IPS DF 6.9 (cell line): ENCODE measurements around the gene PPP1R10.
A peak's percentile ranks its signal among the peaks of the same experiment; 100 is the strongest.

ENCODE experiments used
- DNase-seq: peaks from one replicate; pipeline ENCODE4 v3.0.0-alpha.2; 2013; ENCODE audit warnings: low read depth, low spot score
- H3K27ac ChIP-seq: one replicate; pipeline ENCODE4 v1.5.1; 2013; ENCODE audit warnings: low read length, control low read depth
- H3K27me3 ChIP-seq: 2 replicates; pipeline ENCODE4 v1.6.1; 2013; ENCODE audit warnings: mild to moderate bottlenecking, low read length; ENCODE audit not compliant: control insufficient read depth, insufficient read depth
- H3K36me3 ChIP-seq: 2 replicates; pipeline ENCODE4 v1.6.1; 2013; ENCODE audit warnings: low read length; ENCODE audit not compliant: control insufficient read depth, insufficient read depth
- H3K4me1 ChIP-seq: 2 replicates; pipeline ENCODE4 v1.6.1; 2013; ENCODE audit warnings: low read length; ENCODE audit not compliant: control insufficient read depth, insufficient read depth
- H3K4me3 ChIP-seq: 2 replicates; pipeline ENCODE4 v1.5.1; 2013; ENCODE audit warnings: mild to moderate bottlenecking, low read length
- H3K9me3 ChIP-seq: 2 replicates; pipeline ENCODE4 v1.6.1; 2013; ENCODE audit warnings: low read length, inconsistent platforms; ENCODE audit not compliant: control insufficient read depth, insufficient read depth
- WGBS: extraction: QIAGEN DNeasy Blood & Tissue Kit; methylation state at CpG from one replicate; pipeline ENCODE4 v1.1.7; 2013; ENCODE audit warnings: mixed read lengths, missing lambda C conversion rate; ENCODE audit not compliant: insufficient read length, insufficient coverage; 5-methylcytosine and 5-hydroxymethylcytosine counted together

PPP1R10 gene

DNA sequence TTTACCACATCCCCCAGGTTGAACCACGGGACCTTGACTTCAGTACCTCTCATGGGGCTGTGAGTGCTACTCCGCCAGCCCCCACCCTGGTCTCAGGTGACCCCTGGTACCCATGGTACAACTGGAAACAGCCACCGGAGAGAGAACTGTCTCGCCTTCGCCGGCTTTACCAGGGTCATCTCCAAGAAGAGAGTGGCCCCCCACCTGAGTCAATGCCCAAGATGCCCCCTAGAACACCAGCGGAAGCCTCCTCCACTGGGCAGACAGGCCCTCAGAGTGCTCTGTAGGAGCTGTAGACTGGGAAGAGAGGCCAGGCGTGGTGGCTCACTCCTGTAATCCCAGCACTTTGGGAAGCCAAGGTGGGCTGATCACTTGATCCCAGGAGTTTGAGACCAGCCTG lies 8.5 kb upstream of the PPP1R10 start:
- Histone ChIP-seq H3K36me3 (peaks cover 16% of the 10 kb centered on the region; the same call in 1 of the 2 replicates), H3K4me3 (no peak overlapping the region), H3K27ac (no peak overlapping the region), H3K9me3 (no peaks in the 10 kb centered on the region), H3K4me1 (peaks cover 2% of the 10 kb centered on the region; the same call in 1 of the 2 replicates), H3K27me3 (no peaks in the 10 kb centered on the region)
- no peak for DNase-seq
- no CpG with 5 or more reads among the region's 8 CpGs for WGBS

DNA sequence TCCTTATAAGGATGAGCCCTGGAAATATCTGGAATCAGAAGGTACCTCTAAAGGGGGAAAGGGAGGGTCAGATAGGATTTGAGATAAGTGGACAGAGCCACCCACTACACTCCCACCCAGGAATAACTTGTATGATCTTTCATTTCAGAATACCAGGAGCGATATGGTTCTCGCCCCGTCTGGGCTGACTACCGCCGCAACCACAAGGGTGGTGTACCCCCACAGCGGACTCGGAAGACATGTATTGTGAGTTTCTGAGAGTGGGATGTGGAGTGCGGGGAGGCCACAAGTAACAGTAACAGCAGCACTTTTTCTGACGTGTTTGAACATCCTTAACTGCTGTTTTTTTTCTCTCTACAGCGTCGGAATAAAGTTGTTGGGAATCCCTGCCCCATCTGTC lies 2.5 kb upstream of the PPP1R10 start:
- no peak for DNase-seq
- no peaks in the 10 kb centered on the region for H3K9me3 ChIP-seq
- H3K4me1 ChIP-seq, result no peaks in the 10 kb centered on the region
- H3K27me3 ChIP-seq, result no peaks in the 10 kb centered on the region
- WGBS, result no CpG with 5 or more reads among the region's 11 CpGs
- H3K4me3 ChIP-seq, result no peak overlapping the region
- no peak overlapping the region for H3K27ac ChIP-seq
- peaks cover 15% of the 10 kb centered on the region; the same call in 1 of the 2 replicates for H3K36me3 ChIP-seq

DNA sequence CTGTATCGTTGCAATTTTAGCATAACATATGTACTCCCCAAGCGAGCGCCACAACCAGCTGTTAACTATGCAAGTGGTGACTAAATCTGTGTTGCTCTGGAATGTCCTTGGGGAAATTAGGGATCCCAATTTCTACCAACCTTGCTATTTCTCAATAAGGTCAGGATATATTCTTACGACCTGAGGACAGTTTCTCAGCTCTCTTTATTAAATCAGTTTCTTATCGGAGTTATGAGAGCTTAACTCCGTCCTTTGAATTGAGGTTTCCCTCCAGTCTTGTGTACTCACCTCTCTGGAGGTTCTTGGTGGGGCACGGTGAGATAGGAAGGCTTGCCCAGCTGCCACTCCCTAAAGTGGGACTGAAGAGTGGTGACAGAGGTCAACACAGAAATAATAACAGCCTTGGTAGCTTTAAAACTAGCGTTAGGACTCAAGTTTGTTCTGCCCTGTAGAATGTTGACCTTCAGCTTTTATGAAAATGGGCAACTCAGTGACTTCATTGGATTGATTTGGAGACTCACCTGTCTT lies 1.3 kb upstream of the PPP1R10 start:
- no peaks in the 10 kb centered on the region for H3K27me3 ChIP-seq
- H3K9me3 ChIP-seq, result no peaks in the 10 kb centered on the region
- no peaks in the 10 kb centered on the region for H3K4me1 ChIP-seq
- DNase-seq, result no peak
- peak overlapping the region; percentile 79; the same call in 1 of the 2 replicates for H3K4me3 ChIP-seq
- no CpG with 5 or more reads among the region's 8 CpGs for WGBS
- no peak overlapping the region for H3K27ac ChIP-seq
- peaks cover 15% of the 10 kb centered on the region; the same call in 1 of the 2 replicates for H3K36me3 ChIP-seq

DNA sequence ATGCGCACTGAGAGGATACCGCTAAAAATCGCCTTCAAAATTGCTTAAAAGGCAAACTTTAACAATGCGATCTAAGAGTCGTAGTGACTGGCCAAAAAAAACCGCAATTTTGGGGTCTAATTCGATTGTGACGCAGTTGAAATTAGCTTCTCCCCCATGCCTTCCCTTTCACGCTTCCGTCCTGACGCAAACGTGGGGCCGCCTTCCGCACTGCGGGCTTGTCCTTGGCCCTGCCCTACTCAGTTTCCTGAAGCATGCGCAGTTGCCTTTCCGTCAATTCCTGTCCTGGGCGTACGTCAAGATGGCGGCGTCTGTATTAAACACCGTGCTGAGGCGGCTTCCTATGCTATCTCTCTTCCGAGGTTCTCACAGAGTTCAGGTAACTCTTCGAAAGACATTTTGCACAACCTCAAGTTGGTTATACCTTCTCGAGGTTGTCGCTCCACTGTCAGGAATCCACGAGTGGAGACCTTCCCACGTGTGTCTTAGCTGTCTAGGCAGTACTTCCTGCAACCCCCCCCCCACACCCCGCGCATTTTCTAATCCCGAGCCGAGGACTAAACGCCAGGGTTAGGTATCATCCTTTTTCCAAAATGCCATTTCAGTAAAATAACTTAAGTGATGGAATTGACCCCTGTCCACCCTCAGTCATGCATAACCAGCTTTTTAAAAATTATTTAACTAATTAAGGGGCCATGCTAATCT lies 674 bp upstream of the PPP1R10 start, which contains the start of gene MRPS18B:
Gene MRPS18B, plus strand, starts transcription at position 276 of the 705 bp plus-strand sequence. Its CDS starts 26 bp downstream, at position 302.
- Histone ChIP-seq H3K4me1 (no peaks in the 10 kb centered on the region; the same call in 1 of the 2 replicates), H3K9me3 (no peaks in the 10 kb centered on the region), H3K4me3 (peak within 1 kb of the TSS; percentile 81), H3K27ac (peak within 1 kb of the TSS; percentile 1), H3K27me3 (no peaks in the 10 kb centered on the region), H3K36me3 (peaks cover 15% of the 10 kb centered on the region; the same call in 1 of the 2 replicates)
- peak; percentile 94 for DNase-seq
- no CpG with 5 or more reads among the region's 34 CpGs for WGBS

DNA sequence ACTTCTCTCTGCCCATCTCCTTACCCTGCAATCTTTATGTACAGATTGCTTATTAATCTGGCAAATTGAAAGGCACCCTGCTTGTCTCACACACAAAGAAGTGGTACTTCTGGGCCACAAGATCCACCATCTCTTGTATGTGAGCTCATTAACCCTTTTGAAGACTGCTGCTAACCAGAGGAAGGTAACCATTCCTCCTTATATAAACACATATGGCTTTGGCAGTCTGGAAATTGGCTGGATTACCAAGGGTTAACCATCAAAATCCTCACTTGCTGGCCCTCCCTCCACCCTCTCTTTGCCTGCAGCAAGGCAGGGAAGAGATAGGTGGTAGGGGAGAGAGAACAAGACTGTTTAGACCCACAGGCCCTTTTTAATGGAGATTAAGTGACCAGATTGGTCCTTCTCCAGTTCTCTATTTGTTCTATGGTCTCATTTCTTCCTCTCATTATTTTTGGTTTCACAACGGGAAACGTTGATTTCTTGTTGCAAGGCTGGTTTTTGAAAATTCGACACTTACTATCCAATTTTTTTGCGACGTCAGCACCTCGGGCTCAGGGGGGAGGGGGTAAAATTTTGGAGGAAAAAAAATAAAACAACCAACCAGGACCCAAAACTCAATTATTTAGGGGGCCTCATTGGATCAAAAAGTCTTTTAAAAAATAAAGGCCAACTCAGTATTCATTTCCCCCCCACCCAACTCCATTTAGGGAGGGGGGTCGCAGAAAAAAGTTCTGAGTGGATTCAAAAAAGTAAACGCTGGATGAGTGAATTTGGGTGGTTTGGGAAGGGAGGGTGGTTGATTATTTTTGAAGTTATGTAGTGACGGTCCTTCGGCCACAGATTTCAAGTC lies 859 bp downstream of the PPP1R10 start:
- WGBS, result 100% methylated on average over 2 of the region's 10 CpGs
- H3K27me3 ChIP-seq, result no peaks in the 10 kb centered on the region
- no peaks in the 10 kb centered on the region for H3K9me3 ChIP-seq
- no peak for DNase-seq
- peak overlapping the region; percentile 1 for H3K27ac ChIP-seq
- peak overlapping the region; percentile 81 for H3K4me3 ChIP-seq
- H3K36me3 ChIP-seq, result peaks cover 12% of the 10 kb centered on the region; the same call in 1 of the 2 replicates
- H3K4me1 ChIP-seq, result no peaks in the 10 kb centered on the region; the same call in 1 of the 2 replicates

DNA sequence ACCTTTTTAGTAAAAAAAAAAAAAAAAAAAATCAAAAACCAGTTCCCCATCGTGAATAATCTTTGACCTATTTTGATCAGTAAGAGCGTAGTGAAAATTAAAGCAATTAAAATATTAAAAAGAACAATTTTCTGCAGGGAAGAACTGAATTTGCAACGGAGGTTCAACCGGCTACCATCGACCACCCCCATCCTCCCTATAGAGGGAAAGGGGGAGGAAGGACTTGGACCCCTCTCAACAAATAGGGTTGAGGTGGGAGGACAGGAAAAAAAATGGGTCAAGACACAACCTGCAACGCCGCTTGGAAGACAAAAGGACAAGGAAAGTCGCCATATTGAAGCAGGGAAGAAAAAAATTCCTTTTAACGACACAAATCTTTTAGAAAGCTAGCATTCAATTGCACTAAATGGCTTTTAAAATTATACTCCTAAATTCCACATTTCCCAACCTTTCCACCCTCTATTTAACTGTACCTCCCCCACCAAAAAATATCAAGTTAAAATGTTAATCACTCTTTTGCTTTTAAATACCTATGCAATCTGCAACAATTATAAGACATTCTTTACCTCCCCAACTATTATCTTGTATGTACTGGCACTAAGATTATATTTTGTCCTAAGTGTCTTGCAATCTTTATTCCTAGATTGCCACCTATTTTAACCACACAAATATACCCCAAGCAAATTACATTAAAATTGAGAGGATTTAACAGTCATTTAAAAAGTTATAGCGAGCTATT lies 1.7 kb downstream of the PPP1R10 start:
- no peak for DNase-seq
- no peak overlapping the region for H3K27ac ChIP-seq
- H3K4me3 ChIP-seq, result peak overlapping the region; percentile 81; the same call in 1 of the 2 replicates
- no peaks in the 10 kb centered on the region for H3K9me3 ChIP-seq
- H3K36me3 ChIP-seq, result peaks cover 12% of the 10 kb centered on the region; the same call in 1 of the 2 replicates
- no peaks in the 10 kb centered on the region; the same call in 1 of the 2 replicates for H3K4me1 ChIP-seq
- no peaks in the 10 kb centered on the region for H3K27me3 ChIP-seq
- WGBS, result no CpG with 5 or more reads among the region's 10 CpGs

DNA sequence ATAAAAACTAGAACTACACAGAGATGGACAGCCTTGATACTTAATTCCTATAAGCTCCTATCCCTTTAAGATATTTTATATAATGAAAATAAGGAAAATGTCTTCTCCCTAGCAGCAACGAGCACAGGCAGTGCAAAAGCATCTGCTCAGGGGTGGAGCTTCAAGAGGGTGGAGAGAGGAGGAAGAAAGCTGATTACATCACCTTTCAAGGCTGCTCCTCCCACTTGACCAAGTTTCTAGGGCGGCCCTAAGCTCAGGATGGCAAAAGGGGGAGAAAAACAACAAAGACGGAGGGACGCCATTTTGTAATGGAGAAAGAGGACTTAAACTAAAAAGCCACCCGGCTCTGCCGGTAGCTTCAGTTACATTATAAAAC lies 2.2 kb downstream of the PPP1R10 start:
- no peaks in the 10 kb centered on the region for H3K9me3 ChIP-seq
- no peak overlapping the region; the same call in 1 of the 2 replicates for H3K4me3 ChIP-seq
- H3K36me3 ChIP-seq, result peaks cover 14% of the 10 kb centered on the region; the same call in 1 of the 2 replicates
- H3K4me1 ChIP-seq, result no peaks in the 10 kb centered on the region; the same call in 1 of the 2 replicates
- H3K27me3 ChIP-seq, result no peaks in the 10 kb centered on the region
- no CpG with 5 or more reads among the region's 6 CpGs for WGBS
- DNase-seq, result peak; percentile 94
- no peak overlapping the region for H3K27ac ChIP-seq

DNA sequence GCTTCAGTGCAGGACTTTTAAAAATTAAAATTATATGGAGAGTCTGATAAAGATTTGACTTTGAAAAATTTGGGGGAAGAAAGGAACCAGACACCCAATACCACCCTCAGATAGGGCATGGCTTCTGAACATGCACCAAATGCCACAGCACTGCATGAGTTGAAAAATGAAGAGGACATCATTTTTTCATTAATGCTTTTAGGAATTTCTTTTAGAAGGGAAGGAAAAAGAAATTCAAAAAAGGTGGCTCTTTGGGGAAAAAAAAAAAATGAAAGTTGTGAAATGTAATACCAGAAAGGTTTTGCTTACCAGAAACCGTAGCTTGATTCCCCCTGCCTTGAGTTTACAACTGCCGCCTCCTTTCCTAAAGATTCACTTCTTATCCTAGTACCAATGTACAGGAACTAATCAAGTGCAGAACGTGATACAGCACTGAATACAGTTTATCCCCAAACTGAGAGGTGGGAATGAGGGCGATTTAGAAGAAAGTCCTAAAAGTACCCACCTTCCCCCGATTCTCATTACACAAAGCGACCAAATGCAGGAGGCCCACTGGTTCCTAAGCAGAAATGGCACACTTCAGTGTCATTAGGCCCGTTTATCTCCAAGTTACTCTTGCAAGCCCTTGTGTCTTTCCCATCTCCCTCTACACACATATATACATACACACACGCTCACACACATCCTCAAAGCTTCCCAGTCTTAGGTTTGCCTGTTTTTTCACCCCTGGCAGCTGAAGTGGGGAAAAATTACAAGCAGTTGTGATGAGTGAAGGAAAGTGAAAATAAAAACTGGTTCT lies 2.8 kb downstream of the PPP1R10 start:
- H3K4me3 ChIP-seq, result no peak overlapping the region; the same call in 1 of the 2 replicates
- H3K9me3 ChIP-seq, result no peaks in the 10 kb centered on the region
- H3K4me1 ChIP-seq, result no peaks in the 10 kb centered on the region; the same call in 1 of the 2 replicates
- H3K36me3 ChIP-seq, result peaks cover 14% of the 10 kb centered on the region; the same call in 1 of the 2 replicates
- no peak for DNase-seq
- H3K27me3 ChIP-seq, result no peaks in the 10 kb centered on the region
- no CpG with 5 or more reads among the region's 8 CpGs for WGBS
- H3K27ac ChIP-seq, result no peak overlapping the region

DNA sequence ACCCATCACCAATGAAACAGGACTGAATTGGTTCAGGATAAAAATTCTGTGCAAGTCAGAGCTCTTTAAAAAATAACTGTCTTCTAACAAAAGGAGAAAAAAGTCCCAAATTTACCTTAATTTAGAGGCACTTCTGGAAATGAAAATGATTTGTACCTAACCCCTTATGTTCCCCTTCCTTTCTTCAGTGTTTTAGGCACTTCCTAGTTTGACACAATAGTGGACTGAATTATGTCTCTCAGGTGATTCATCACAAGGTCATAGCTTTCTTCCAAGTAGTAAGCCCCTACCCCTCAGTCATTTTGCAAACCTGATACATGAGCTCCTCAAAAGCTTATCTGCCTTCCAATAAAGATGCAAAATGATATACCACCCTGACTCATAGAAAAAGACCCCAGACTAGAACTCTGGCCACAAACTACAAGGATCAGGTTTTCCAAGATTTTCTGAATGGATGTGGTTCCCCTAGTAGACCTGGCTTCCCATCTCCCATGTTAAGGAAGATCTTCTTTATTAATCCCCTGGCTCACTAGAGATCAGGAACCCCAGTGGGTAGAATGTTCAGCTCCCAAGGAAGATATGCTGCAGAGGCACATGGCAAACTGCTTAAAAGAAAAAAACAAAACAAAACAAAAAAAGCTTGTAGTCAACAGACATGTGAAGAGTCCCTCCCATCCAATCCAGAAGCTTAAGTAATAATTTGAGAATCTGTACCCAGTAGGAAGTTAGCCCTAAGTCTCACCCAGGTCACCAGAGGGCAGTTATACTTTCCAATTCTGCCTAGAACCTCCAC lies 3.6 kb downstream of the PPP1R10 start:
- no peaks in the 10 kb centered on the region for H3K9me3 ChIP-seq
- no peak overlapping the region for H3K4me3 ChIP-seq
- H3K27me3 ChIP-seq, result no peaks in the 10 kb centered on the region
- peaks cover 22% of the 10 kb centered on the region; the same call in 1 of the 2 replicates for H3K36me3 ChIP-seq
- no peaks in the 10 kb centered on the region; the same call in 1 of the 2 replicates for H3K4me1 ChIP-seq
- H3K27ac ChIP-seq, result no peak overlapping the region
- no peak for DNase-seq
